Osteocyte (in vitro differentiated cells): Measurements from ENCODE around the gene C10orf105. TPM values are rescaled to one million over a fixed set of nuclear protein-coding genes. Genes with fewer than 3 reads are reported as not detected.

Experiments used
- DNase-seq: peaks from one replicate; pipeline ENCODE4 v3.0.0; 2021; ENCODE audit warnings: mixed read lengths; ENCODE audit not compliant: unreplicated experiment; ENCODE audit errors: extremely low spot score
- H3K27ac Mint-ChIP-seq: one replicate; pipeline ENCODE4 v1.8.0; 2021; ENCODE audit warnings: mild to moderate bottlenecking, mixed read lengths; ENCODE audit not compliant: unreplicated experiment
- H3K27me3 Mint-ChIP-seq: one replicate; pipeline ENCODE4 v1.8.0; 2021; ENCODE audit warnings: mixed read lengths; ENCODE audit not compliant: unreplicated experiment
- H3K36me3 Mint-ChIP-seq: one replicate; pipeline ENCODE4 v1.8.0; 2021; ENCODE audit warnings: mixed read lengths; ENCODE audit not compliant: unreplicated experiment
- H3K4me1 Mint-ChIP-seq: one replicate; pipeline ENCODE4 v1.8.0; 2021; ENCODE audit warnings: mixed read lengths; ENCODE audit not compliant: unreplicated experiment
- H3K4me3 Mint-ChIP-seq: one replicate; pipeline ENCODE4 v1.8.0; 2021; ENCODE audit warnings: mild to moderate bottlenecking, moderate library complexity, mixed read lengths; ENCODE audit not compliant: unreplicated experiment
- H3K9me3 Mint-ChIP-seq: one replicate; pipeline ENCODE4 v1.8.0; 2021; ENCODE audit warnings: mixed read lengths; ENCODE audit not compliant: unreplicated experiment
- CTCF ChIP-seq: fragments of 200-600 bp; sonication (generic); IDR thresholded peaks from 2 replicates; pipeline ENCODE4 v1.5.0; 2021; ENCODE audit warnings: antibody characterized with exemption, mild to moderate bottlenecking, moderate library complexity
- total RNA-seq: library from RNA; stranded (reverse); gene quantifications from 2 replicates; pipeline ENCODE4 v1.2.1, GENCODE V29; 2021

Gene C10orf105
- total RNA-seq, 1 donor from 2014 or later = not detected

DNA sequence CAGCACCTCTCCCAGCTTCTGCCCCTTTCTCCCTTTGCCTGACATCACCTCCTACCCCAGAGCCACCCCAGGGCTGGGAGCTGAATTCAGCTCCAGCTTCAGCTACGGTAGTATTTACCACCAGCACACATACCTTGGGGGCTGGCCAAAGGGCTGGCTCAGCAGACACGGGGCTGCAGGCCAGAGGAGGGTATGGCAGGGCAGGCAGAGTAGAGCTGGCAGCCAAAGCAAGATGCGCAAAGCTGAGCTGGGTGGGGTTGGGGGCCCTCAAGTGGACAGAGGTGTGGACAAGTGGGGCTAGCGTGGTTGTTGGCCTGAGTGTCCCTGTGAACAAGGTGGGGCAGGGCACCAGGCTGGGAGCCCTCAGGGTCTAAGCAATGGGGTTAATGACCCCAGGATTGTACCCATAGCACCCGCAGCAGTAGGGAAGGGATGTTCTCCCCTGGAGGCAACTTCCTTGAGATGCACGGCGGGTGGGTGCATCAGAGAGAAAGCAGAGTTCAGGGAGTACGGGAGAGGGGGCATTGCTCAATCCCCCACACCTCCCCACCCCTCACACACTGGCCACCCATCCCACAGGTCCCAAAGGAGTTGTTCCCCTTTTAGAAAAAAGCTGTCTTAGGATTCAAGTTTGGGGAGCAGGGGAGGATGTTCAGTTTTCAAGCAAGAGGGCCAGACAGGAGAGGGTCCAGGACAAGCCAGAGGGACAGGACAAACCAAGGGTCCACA, 45.8 kb upstream of the C10orf105 start:
- Mint-ChIP-seq H3K9me3 (no peaks in the 10 kb centered on the region), H3K27me3 (no peaks in the 10 kb centered on the region), H3K27ac (peak overlapping the region; percentile 18), H3K4me1 (peaks cover 31% of the 10 kb centered on the region), H3K36me3 (no peaks in the 10 kb centered on the region), H3K4me3 (no peak overlapping the region)
- no peak for TF ChIP-seq CTCF
- DNase-seq = no peak

GRCh38 chr10:71763352-71764127, 44.0 kb upstream of the C10orf105 start:
- Mint-ChIP-seq H3K9me3 (no peaks in the 10 kb centered on the region), H3K27me3 (no peaks in the 10 kb centered on the region), H3K4me3 (no peak overlapping the region), H3K27ac (no peak overlapping the region), H3K4me1 (peaks cover 27% of the 10 kb centered on the region), H3K36me3 (no peaks in the 10 kb centered on the region)
- DNase-seq = no peak
- TF ChIP-seq CTCF = no peak

DNA sequence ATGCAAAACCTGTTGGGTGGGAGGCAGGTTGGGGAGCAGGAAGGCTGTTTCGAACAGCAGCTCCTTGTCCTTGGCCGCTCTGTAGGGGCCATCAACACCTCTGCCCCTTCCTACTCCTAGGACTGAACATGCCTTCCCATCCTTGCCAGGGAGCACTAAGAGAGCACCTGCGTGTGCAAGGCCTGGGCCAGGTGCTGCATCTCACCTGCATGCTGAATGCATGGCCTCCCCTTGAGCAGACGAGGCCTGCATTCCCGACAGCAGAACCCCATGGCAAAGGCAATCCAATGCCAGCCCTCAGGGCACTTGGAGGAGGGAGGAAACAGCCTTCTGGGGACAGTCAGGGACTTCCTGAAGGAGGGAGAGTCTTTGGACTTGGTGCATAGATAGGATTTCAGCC, 42.7 kb upstream of the C10orf105 start:
- no peaks in the 10 kb centered on the region for H3K36me3 Mint-ChIP-seq
- H3K27ac Mint-ChIP-seq = no peak overlapping the region
- H3K9me3 Mint-ChIP-seq = no peaks in the 10 kb centered on the region
- H3K27me3 Mint-ChIP-seq = no peaks in the 10 kb centered on the region
- peaks cover 19% of the 10 kb centered on the region for H3K4me1 Mint-ChIP-seq
- H3K4me3 Mint-ChIP-seq = no peak overlapping the region
- TF ChIP-seq CTCF = no peak
- no peak for DNase-seq

- Mint-ChIP-seq H3K9me3 (no peaks in the 10 kb centered on the region), H3K36me3 (no peaks in the 10 kb centered on the region), H3K4me3 (no peak overlapping the region), H3K27me3 (peaks cover 2% of the 10 kb centered on the region), H3K4me1 (peaks cover 12% of the 10 kb centered on the region), H3K27ac (no peak overlapping the region)
- no peak for DNase-seq
- no peak for TF ChIP-seq CTCF
Measured at GRCh38 chr10:71761541-71762113, 42.0 kb upstream of the C10orf105 start.

GRCh38 chr10:71761105-71761511, 41.5 kb upstream of the C10orf105 start:
- no peaks in the 10 kb centered on the region for H3K9me3 Mint-ChIP-seq
- H3K27me3 Mint-ChIP-seq = peaks cover 7% of the 10 kb centered on the region
- H3K4me3 Mint-ChIP-seq = no peak overlapping the region
- no peak overlapping the region for H3K27ac Mint-ChIP-seq
- DNase-seq = no peak
- H3K4me1 Mint-ChIP-seq = peaks cover 10% of the 10 kb centered on the region
- no peak for TF ChIP-seq CTCF
- H3K36me3 Mint-ChIP-seq = no peaks in the 10 kb centered on the region
